RWPE2 (cell line): ENCODE measurements around the gene AK9.

ENCODE experiments used
- ATAC-seq: fragments of 200-7000 bp; cut with Tn5 transposase; 3 replicates; pipeline ENCODE4 v1.9.1; 2021; ENCODE audit warnings: low read depth
- DNase-seq: peaks from one replicate; pipeline ENCODE4 v3.0.0-alpha.2; 2020; ENCODE audit warnings: low spot score
- H3K27ac ChIP-seq: fragments of 450-650 bp; 2 replicates; pipeline ENCODE4 v1.5.1; 2017; ENCODE audit warnings: mild to moderate bottlenecking; ENCODE audit not compliant: poor library complexity, severe bottlenecking
- H3K27me3 ChIP-seq: fragments of 250-450 bp; sonication (Bioruptor Pico); 2 replicates; pipeline ENCODE4 v1.5.1; 2021; ENCODE audit warnings: mild to moderate bottlenecking, moderate library complexity; ENCODE audit not compliant: insufficient read depth, poor library complexity, severe bottlenecking
- H3K36me3 ChIP-seq: fragments of 250-450 bp; sonication (Bioruptor Pico); 2 replicates; pipeline ENCODE4 v1.5.1; 2020; ENCODE audit warnings: low read depth, mild to moderate bottlenecking, moderate library complexity
- H3K4me1 ChIP-seq: fragments of 250-450 bp; sonication (Bioruptor Pico); 2 replicates; pipeline ENCODE4 v1.5.1; 2021; ENCODE audit warnings: mild to moderate bottlenecking, moderate library complexity; ENCODE audit not compliant: insufficient read depth, poor library complexity, severe bottlenecking
- H3K4me3 ChIP-seq: fragments of 250-450 bp; sonication (Bioruptor Pico); 2 replicates; pipeline ENCODE4 v1.5.1; 2021; ENCODE audit warnings: mild to moderate bottlenecking, moderate library complexity; ENCODE audit not compliant: severe bottlenecking
- H3K9me3 ChIP-seq: fragments of 250-450 bp; sonication (Bioruptor Pico); 2 replicates; pipeline ENCODE4 v1.5.1; 2021; ENCODE audit warnings: mild to moderate bottlenecking, moderate library complexity; ENCODE audit not compliant: severe bottlenecking
- TF ChIP-seq, protein P1 (sequence below): fragments of 450-650 bp; IDR thresholded peaks from one replicate; pipeline ENCODE4 v1.5.1; 2017; ENCODE audit warnings: mild to moderate bottlenecking, moderate library complexity; ENCODE audit not compliant: poor library complexity, severe bottlenecking

AK9 gene

DNA sequence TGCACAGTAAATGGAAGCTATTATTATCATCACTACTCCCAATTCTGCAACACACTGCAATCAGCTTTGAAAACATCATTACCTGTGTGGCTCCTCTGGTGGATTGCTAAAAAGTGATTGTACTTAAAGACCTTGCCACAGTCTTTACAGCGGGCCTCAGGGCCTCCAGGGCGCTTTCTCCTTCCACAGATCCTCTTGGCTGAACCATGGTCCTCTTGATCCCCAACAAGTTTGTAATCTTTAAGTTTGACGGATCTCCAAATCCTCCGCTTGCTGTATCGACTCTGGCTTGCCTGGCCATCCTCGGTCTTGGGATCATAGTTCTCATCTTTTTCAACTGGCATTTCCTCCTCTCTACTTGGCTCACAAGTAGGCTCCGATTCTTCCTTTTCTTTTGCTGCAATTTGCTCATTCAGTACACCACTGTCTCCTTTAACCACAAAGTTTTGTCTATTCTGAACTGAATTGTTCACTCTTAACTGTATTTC lies 210.0 kb downstream of the AK9 start:
- no peak overlapping the region for H3K4me3 ChIP-seq
- ATAC-seq (no peak), DNase-seq (no peak)
- no peak overlapping the region for H3K27ac ChIP-seq
- peaks cover 46% of the 10 kb centered on the region for H3K36me3 ChIP-seq
- TF ChIP-seq, protein P1, sequence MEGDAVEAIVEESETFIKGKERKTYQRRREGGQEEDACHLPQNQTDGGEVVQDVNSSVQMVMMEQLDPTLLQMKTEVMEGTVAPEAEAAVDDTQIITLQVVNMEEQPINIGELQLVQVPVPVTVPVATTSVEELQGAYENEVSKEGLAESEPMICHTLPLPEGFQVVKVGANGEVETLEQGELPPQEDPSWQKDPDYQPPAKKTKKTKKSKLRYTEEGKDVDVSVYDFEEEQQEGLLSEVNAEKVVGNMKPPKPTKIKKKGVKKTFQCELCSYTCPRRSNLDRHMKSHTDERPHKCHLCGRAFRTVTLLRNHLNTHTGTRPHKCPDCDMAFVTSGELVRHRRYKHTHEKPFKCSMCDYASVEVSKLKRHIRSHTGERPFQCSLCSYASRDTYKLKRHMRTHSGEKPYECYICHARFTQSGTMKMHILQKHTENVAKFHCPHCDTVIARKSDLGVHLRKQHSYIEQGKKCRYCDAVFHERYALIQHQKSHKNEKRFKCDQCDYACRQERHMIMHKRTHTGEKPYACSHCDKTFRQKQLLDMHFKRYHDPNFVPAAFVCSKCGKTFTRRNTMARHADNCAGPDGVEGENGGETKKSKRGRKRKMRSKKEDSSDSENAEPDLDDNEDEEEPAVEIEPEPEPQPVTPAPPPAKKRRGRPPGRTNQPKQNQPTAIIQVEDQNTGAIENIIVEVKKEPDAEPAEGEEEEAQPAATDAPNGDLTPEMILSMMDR, result no peak
- peaks cover 25% of the 10 kb centered on the region for H3K4me1 ChIP-seq
- no peaks in the 10 kb centered on the region for H3K27me3 ChIP-seq
- no peaks in the 10 kb centered on the region for H3K9me3 ChIP-seq

DNA sequence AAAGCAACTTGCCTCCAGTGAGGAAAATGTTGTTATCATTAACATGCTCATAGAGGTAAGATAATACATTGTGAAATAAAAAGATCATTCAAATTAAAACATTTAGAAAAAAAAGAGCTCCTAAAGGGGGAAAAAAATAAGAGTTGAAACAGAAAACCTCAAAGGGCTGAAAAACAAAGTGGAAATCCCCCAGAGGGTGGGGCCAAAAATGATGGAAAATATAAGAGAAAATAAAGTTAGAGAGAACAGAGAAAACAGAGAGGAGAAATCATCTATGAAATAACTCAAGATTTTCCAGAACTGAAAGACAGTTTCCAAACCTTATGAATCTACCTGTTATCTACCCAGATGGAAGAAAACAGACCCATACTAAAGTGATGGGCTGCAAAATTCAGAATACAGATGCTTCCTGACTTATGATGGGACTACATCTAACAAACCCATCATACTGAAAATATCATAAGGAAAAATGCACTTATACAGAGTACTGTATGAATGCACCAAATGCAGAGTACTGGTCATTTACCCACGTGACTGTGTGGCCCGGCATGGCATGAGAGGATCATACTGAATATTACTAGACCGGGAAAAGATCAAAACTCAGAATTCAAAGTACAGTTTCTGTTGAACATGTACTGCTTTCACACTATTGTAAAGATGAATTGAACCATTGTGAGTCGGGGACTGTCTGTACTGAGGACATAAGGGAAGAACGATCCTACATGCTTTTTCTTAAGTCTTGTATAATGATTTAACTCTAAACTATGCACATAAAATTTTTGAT lies 212.0 kb downstream of the AK9 start:
- DNase-seq (no peak), ATAC-seq (no peak)
- Histone ChIP-seq H3K9me3 (no peaks in the 10 kb centered on the region), H3K27ac (no peak overlapping the region), H3K4me3 (no peak overlapping the region), H3K27me3 (no peaks in the 10 kb centered on the region), H3K4me1 (peaks cover 22% of the 10 kb centered on the region), H3K36me3 (peaks cover 66% of the 10 kb centered on the region)
- TF ChIP-seq, protein P1, result no peak

DNA sequence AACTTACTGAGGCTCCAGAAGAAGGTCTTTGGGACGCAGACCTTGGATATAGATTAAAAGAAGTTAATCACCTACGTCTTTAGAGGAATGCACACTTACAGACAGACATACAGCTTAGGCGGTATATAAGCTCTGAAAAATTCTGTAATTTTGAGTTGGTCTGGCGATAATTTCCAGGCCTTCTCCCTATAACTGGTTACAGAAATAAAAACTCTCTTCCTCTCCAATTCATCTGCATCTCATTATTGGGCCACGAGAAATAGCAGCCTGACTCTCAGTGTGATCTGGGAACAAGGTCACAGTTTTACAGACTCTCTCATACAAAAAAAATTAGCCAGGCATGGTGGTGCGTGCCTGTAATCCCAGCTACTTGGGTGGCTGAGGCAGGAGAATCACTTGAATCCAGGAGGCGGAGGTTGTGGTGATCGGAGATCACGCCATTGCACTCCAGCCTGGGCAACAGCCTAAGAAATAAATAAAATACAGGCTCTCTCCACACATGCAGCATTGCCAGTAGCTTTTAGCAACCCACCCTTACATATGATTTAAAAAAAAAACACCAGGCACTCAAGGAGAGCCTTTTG lies 212.7 kb downstream of the AK9 start:
- Histone ChIP-seq H3K27ac (no peak overlapping the region), H3K4me3 (no peak overlapping the region), H3K9me3 (no peaks in the 10 kb centered on the region), H3K4me1 (peaks cover 22% of the 10 kb centered on the region), H3K36me3 (peaks cover 73% of the 10 kb centered on the region), H3K27me3 (no peaks in the 10 kb centered on the region)
- no peak for DNase-seq
- TF ChIP-seq, protein P1, result no peak
- ATAC-seq, result no peak

DNA sequence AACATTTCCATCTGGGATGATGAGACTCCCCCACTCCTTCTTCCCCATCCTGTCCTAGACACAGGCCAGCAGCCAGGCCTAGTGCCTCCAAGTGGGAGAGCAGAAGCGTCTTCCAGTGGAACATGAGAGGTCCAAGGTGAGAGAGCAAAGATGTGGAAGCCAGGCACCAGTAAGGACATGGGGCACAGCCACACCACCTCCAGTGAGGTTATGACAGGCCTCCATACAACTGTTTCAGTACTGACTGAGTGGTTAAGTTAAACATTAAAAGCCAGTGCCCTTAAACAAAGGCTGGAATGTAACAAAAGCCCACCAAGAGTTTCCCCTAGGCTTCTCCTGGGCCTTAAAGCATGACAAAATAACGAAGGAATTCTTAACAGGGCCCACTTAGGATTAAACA lies 213.3 kb downstream of the AK9 start:
- no peak overlapping the region for H3K27ac ChIP-seq
- H3K36me3 ChIP-seq, result peaks cover 76% of the 10 kb centered on the region
- no peak overlapping the region for H3K4me3 ChIP-seq
- H3K4me1 ChIP-seq, result peaks cover 22% of the 10 kb centered on the region
- H3K9me3 ChIP-seq, result no peaks in the 10 kb centered on the region
- no peaks in the 10 kb centered on the region for H3K27me3 ChIP-seq
- DNase-seq, result no peak
- no peak for ATAC-seq
- TF ChIP-seq, protein P1, result no peak

DNA sequence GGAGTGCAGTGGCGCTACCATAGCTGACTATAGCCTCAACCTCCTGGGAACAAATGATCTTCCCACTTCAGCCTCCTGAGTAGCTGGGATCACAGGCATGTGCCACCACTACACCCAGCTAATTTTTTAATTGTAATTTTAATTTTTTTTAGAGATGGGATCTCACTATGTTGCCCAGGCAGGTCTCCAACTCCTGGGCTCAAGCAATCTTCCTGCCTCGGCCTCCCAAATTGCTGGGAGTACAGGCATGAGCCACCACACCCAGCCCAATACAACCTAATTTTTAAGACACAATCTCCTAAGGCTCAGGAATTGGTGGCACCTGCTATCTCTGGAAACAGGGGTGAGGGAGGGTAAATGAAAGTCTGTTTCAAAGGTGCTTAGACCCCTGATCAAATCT lies 213.8 kb downstream of the AK9 start:
- Histone ChIP-seq H3K4me3 (no peak overlapping the region), H3K36me3 (peaks cover 82% of the 10 kb centered on the region)

More for the DNA sequence above, 213.8 kb downstream of the AK9 start:
- Histone ChIP-seq H3K27ac (no peak overlapping the region), H3K27me3 (no peaks in the 10 kb centered on the region), H3K4me1 (peaks cover 22% of the 10 kb centered on the region), H3K9me3 (no peaks in the 10 kb centered on the region)
- ATAC-seq (no peak), DNase-seq (no peak)
- TF ChIP-seq, protein P1, result no peak
